Measurements from ENCODE around the gene S1PR1.

S1PR1 gene

DNA sequence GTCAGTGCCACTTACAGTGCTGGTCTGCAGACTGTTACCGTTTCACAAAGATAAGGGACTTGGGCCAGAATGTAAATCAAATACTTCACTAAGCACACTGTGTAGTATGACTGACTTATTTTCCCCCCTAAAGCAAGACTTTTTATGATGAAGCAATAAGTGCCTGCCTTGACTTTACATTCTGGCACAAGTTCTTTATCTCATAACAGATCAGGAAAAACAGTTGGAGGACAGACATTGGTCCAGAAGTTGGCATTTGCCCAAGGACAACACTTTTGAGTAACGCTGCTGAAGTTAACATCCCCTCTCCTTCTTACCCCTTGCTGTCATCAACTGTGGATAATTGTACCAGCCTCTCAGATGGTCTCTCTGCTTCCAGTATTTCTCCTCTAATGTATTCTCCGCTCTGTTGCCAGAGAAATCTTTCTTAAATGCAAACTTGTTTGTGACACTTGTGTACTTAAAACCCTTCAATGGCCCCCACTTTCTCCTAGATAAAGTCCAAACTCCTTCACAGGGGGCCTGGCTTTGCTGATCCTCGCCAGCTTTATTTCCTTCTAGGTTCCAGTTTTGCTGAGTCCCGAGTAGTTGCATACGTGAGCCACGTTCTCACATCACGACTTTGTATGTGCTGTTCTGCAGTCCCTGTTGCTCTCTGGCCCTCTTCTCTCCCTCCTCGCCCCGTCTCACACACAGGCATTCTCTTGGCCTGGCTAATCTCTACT, 45.7 kb downstream of the S1PR1 start:
- no peak for DNase-seq

GRCh38 chr1:101283443-101283842, 46.6 kb downstream of the S1PR1 start:
- DNase-seq, result peak; percentile 95

GRCh38 chr1:101284021-101284420, 47.2 kb downstream of the S1PR1 start:
- no peak for DNase-seq

DNA sequence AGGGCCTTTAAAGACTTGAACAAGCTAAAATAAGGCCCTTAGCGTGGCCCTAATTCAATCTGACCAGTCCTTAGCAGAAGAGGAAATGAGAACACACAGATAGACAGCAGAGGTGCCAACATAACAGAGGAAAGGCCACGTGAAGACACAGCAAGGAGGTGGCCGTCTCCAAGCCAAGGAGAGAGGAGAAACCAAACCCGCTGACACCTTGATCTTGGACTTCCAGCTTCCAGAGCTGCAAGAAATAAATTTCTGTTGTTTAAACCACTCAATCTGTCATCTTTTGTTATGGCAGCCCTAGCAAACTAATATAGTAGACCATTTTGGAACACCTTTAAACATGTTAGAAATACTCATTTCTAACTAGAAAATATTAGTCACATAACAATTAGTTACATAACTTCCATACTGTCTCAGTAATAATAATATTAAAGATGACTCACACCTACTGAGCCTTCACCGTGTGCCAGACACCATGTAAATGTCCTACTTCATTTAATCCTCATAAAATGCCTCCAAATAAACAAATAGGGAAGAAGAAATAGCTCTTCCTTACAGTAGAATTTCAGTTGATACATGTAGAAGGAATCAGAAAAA, 47.9 kb downstream of the S1PR1 start:
- DNase-seq, result no peak

GRCh38 chr1:101285922-101286570, 49.2 kb downstream of the S1PR1 start:
- no peak for DNase-seq

GRCh38 chr1:101288491-101288944, 51.7 kb downstream of the S1PR1 start:
- peak; percentile 95 for DNase-seq

DNA sequence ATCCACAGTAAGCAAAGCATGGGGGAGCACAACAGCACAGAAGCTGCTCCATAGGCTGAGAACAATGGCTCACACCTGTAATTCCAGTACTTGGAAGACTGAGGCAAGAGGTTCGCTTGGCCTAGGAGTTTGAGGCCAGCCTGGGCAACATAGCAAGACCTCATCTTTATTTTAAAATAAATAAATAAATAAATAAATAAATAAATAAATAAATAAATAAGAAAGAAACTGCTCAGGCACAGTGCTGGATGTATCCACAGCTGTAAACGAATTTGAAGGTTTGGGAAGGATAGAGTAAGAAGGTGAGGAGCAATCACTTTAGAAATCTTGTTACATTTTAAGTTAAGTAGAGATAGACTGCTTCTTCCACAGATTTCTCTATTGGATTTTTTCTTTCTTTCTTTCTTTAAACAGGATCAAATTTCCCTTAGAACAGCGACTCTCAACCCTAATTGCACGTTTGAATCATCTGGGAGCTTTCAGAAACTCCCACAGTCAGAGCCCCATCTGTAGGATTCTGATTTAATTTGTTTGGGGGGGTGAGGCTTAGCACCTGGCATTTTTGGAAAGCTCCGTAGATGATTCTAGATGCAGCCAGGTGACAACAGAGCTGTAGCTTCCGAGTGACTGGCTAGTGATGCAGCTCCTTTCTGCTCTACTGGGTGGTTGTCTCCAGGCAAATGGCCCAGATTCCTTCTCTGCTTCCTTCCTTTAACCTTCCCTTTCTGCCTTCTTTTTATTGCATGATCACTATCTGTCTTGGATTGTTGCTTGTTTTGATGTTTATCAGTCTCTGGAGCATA, 53.5 kb downstream of the S1PR1 start:
- DNase-seq, result no peak

Measured in hematopoietic multipotent progenitor cell treated with erythropoietin and hydrocortisone succinate and interleukin-3 and kit ligand, for 6 days (in vitro differentiated cells).